ENCODE results near the gene S100A1.
"Not testable (repeated sequence)": the region's sequence is repeated elsewhere in the genome, so short reads cannot be mapped to it uniquely, and the experiment has no call there.

GRCh38 chr1:153671628-153672353 is 43.6 kb downstream of the S100A1 start:
- TF ChIP-seq EP300, POLR2AphosphoS5 (IDR thresholded peaks at IDR 0.05): not testable (repeated sequence)
- TF ChIP-seq, protein P1, sequence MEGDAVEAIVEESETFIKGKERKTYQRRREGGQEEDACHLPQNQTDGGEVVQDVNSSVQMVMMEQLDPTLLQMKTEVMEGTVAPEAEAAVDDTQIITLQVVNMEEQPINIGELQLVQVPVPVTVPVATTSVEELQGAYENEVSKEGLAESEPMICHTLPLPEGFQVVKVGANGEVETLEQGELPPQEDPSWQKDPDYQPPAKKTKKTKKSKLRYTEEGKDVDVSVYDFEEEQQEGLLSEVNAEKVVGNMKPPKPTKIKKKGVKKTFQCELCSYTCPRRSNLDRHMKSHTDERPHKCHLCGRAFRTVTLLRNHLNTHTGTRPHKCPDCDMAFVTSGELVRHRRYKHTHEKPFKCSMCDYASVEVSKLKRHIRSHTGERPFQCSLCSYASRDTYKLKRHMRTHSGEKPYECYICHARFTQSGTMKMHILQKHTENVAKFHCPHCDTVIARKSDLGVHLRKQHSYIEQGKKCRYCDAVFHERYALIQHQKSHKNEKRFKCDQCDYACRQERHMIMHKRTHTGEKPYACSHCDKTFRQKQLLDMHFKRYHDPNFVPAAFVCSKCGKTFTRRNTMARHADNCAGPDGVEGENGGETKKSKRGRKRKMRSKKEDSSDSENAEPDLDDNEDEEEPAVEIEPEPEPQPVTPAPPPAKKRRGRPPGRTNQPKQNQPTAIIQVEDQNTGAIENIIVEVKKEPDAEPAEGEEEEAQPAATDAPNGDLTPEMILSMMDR (IDR thresholded peaks at IDR 0.05) = peak in 2 of 4 experiments; percentile 16 to 22
